ENCODE measurements around the gene NOD2. TPM values are rescaled to one million over a fixed set of nuclear protein-coding genes. Genes with fewer than 3 reads are reported as not detected.

The NOD2 gene
- total RNA-seq, 2 experiments from 2014 or later, result 20.8 to 24.1 TPM

- Mint-ChIP-seq H3K27me3 (no peaks in the 10 kb centered on the region), H3K9me3 (no peaks in the 10 kb centered on the region), H3K27ac (peak within 1 kb of the TSS; percentile 94), H3K36me3 (ENCODE audit: low read depth) (peaks cover 42% of the 10 kb centered on the region), H3K4me3 (peak within 1 kb of the TSS; percentile 94), H3K4me1 (peaks cover 39% of the 10 kb centered on the region)
- peak; percentile 100 for DNase-seq
- ChIA-PET POLR2A (interaction anchor here (0.7 to 9.4 kb wide), 21 partner anchors 9 to 717 kb away, joined by 3 to 180 read pairs (median 5); partner anchors contain the start of genes CNEP1R1 and SNX20), CTCF (interaction anchor here (0.8 to 10.3 kb wide), 13 partner anchors 22 to 717 kb away, joined by 3 to 240 read pairs (median 6); partner anchors contain the start of genes CNEP1R1 and SNX20)
Observed at GRCh38 chr16:50741781-50742575, 48.6 kb downstream of the NOD2 start, which contains the start of gene CYLD. TSS of gene CYLD (plus strand) at chr16:50742086. CDS start at chr16:50749699, 7,613 bp downstream.

DNA sequence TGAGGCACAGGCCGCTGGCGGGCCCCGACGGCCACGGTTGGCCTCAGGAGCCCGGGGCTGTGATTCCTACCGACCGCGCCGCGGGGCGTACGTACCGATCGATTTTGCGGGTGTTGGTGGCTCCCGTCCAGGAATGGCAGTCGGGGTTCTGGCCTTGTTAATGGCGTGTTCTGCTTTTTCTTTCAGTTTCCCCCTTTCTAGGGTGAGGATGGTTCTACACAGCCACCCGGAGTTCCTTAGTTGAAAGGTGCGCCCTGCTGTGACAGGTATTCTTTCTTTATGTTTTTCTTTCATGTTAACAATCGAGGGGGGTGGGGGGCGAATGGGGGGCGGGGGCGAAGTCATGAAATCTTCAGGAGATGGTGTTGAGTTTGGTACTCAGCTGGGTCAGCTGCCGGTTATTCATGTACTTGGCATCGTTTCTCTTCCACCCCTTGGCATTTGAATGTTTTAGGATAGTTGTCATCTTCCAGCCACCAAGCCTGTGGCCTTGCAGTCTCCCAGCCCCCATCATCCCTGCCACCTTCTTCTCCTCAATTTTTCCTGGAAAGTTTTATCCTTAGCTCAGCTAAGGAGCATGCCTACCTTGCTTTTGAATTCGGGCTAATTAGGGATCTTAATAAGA lies 49.3 kb downstream of the NOD2 start:
- H3K9me3 Mint-ChIP-seq, result no peaks in the 10 kb centered on the region
- DNase-seq, result peak; percentile 60
- CTCF ChIA-PET, result interaction anchor here (10.3 kb wide), 1 partner anchor 72 kb away, joined by 240 read pairs; no protein-coding TSS in a partner anchor
- peak overlapping the region; percentile 82 for H3K27ac Mint-ChIP-seq
- peaks cover 44% of the 10 kb centered on the region for H3K4me1 Mint-ChIP-seq
- POLR2A ChIA-PET, result interaction anchor here (2.4 to 9.4 kb wide), 4 partner anchors 14 to 73 kb away, joined by 8 to 180 read pairs (median 106); partner anchors contain the start of gene SNX20
- H3K4me3 Mint-ChIP-seq, result peak overlapping the region; percentile 94
- peaks cover 46% of the 10 kb centered on the region for H3K36me3 Mint-ChIP-seq (ENCODE audit: low read depth)
- no peaks in the 10 kb centered on the region for H3K27me3 Mint-ChIP-seq

DNA sequence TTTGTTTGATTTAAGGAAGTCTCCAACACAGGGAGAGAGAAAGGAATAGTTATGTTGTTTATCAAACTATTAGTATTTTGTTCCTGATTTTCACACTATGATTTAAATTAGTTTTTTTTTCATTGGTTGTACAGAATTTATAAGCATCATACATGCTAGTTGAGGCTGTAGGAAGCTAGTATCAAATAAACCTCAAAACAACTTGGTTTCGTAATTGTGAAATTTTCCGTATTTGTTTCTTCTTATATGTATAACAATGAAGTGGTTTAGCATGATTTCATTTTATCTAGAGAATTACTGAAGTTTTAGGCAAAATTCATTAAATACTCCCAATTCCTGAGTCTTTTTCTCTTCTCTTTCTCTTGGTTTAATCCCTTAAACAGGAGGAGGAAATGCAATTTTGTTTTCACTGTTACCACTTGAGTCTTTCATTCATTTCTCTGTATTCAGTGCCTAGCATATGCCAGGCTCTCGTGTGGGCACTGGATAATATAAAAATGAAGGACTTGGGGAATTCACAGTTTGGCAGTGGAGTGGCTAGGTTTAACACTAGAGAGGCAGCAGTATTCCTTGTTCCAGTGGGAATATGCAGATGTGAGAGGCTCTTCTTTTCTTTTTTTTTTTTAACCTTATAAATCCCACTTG lies 50.3 kb downstream of the NOD2 start:
- Mint-ChIP-seq H3K9me3 (no peaks in the 10 kb centered on the region), H3K27ac (peak overlapping the region; percentile 82), H3K4me1 (peaks cover 50% of the 10 kb centered on the region), H3K36me3 (ENCODE audit: low read depth) (peaks cover 52% of the 10 kb centered on the region), H3K4me3 (peak overlapping the region; percentile 94), H3K27me3 (no peaks in the 10 kb centered on the region)
- no peak for DNase-seq
- ChIA-PET CTCF (interaction anchor here (0.9 to 10.3 kb wide), 9 partner anchors 7 to 384 kb away, joined by 3 to 240 read pairs (median 6); no protein-coding TSS in a partner anchor), POLR2A (interaction anchor here (0.9 to 9.4 kb wide), 12 partner anchors 13 to 498 kb away, joined by 3 to 180 read pairs (median 7); partner anchors contain the start of gene SNX20)

DNA sequence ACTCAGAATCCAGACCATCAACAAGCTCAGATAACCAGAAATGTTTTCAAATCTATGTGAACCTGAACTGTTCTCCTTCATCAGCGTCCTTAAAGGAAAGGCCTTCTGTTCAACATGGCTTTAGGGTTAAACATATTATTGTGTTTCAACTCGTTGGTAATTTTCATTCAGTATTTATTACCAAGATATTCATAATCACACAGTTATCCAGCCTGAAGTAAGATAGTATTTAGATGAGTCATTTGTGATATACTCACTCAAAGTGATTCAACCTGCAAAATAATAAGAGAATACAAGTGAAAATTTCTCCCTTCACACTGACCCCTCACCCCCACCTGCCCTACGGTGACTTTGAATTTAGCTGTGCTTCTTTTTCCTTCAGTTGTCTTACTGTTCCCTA lies 51.5 kb downstream of the NOD2 start:
- H3K9me3 Mint-ChIP-seq, result no peaks in the 10 kb centered on the region
- no peak for DNase-seq
- peaks cover 55% of the 10 kb centered on the region for H3K4me1 Mint-ChIP-seq
- ChIA-PET POLR2A (interaction anchor here (0.7 to 9.4 kb wide), 18 partner anchors 10 to 625 kb away, joined by 3 to 180 read pairs (median 5); partner anchors contain the start of genes NKD1 and SNX20), CTCF (interaction anchor here (0.9 to 10.3 kb wide), 14 partner anchors 9 to 720 kb away, joined by 3 to 240 read pairs (median 4); partner anchors contain the start of genes BRD7 and CNEP1R1)
- no peaks in the 10 kb centered on the region for H3K27me3 Mint-ChIP-seq
- H3K36me3 Mint-ChIP-seq (ENCODE audit: low read depth), result peaks cover 55% of the 10 kb centered on the region
- H3K4me3 Mint-ChIP-seq, result peak overlapping the region; percentile 94
- H3K27ac Mint-ChIP-seq, result peak overlapping the region; percentile 82

DNA sequence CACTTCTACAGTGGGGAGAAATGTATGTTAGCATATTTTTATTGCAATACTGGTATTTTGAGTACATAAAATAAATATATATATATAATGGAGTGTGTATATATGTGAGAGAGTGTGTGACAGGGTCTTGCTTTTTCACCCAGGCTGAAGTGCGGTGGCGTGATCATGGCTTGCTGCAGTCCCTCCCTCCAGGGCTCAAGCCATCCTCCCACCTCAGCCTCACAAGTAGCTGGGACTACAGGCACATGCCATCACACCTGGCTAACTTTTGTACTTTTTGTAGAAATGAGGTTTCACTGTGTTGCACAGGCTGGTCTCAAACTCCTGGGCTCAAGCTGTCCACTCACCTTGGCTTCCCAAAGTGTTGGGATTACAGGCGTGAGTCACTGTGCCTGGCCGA lies 52.5 kb downstream of the NOD2 start:
- peaks cover 57% of the 10 kb centered on the region for H3K4me1 Mint-ChIP-seq
- H3K27me3 Mint-ChIP-seq, result no peaks in the 10 kb centered on the region
- H3K27ac Mint-ChIP-seq, result peak overlapping the region; percentile 82
- H3K36me3 Mint-ChIP-seq (ENCODE audit: low read depth), result peaks cover 66% of the 10 kb centered on the region
- ChIA-PET CTCF (interaction anchor here (0.9 to 10.3 kb wide), 14 partner anchors 11 to 721 kb away, joined by 3 to 240 read pairs (median 6); partner anchors contain the start of gene CNEP1R1), POLR2A (interaction anchor here (0.9 to 9.4 kb wide), 12 partner anchors 8 to 408 kb away, joined by 3 to 180 read pairs (median 8); partner anchors contain the start of genes NKD1 and SNX20)
- no peaks in the 10 kb centered on the region for H3K9me3 Mint-ChIP-seq
- peak overlapping the region; percentile 94 for H3K4me3 Mint-ChIP-seq
- DNase-seq, result peak; percentile 44

DNA sequence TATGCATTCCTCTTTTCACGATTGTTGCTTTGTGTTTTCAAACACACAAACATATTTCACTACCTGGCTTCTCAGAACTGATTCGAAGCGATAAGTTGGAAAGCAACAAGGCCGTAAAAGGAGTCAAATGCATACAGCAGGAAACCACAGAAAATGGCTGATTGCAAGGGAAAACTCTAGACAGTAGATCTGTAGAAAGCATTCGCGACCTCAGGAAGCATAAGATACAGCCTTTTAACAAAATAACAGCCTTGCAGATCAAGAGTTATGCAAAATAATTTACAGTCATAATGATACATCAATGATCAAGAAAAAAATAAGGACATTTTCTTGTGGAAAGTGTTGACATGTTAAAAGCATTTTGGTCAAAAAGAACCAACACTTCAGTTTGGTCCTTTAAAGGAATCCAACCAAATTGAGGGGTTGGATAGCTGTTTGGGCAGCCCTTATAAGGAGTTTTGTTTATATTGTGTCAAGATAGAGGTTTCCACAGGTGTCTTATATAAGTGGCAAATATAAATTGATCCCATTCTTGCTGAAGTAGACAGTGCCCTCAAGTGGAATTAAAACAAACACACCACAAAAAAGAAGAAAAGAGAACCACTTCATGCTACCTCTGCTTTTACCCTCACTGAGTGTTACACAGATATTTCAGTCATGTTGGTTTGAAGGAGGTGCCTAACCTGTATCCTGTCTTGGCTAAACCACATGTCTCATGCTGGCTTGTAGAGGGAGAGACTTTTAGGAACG lies 54.0 kb downstream of the NOD2 start:
- CTCF ChIA-PET, result interaction anchor here (0.6 to 10.3 kb wide), 24 partner anchors 10 to 722 kb away, joined by 3 to 240 read pairs (median 4); partner anchors contain the start of genes BRD7, CNEP1R1, HEATR3 and SNX20
- no peaks in the 10 kb centered on the region for H3K9me3 Mint-ChIP-seq
- H3K4me1 Mint-ChIP-seq, result peaks cover 60% of the 10 kb centered on the region
- POLR2A ChIA-PET, result interaction anchor here (0.6 to 9.4 kb wide), 18 partner anchors 9 to 536 kb away, joined by 3 to 180 read pairs (median 6); partner anchors contain the start of genes NKD1 and SNX20
- H3K36me3 Mint-ChIP-seq (ENCODE audit: low read depth), result peaks cover 75% of the 10 kb centered on the region
- H3K27me3 Mint-ChIP-seq, result no peaks in the 10 kb centered on the region
- peak overlapping the region; percentile 75 for H3K4me3 Mint-ChIP-seq
- peak; percentile 35 for DNase-seq
- H3K27ac Mint-ChIP-seq, result peak overlapping the region; percentile 97

GRCh38 chr16:50751528-50751927 lies 58.1 kb downstream of the NOD2 start:
- ChIA-PET POLR2A (interaction anchor here (0.7 to 2.0 kb wide), 3 partner anchors 10 to 384 kb away, joined by 3 to 7 read pairs (median 5); partner anchors contain the start of genes CYLD and SNX20), CTCF (interaction anchor here (0.7 to 10.3 kb wide), 5 partner anchors 13 to 727 kb away, joined by 3 to 240 read pairs (median 4); partner anchors contain the start of gene CNEP1R1)
- Mint-ChIP-seq H3K27me3 (no peaks in the 10 kb centered on the region), H3K27ac (peak overlapping the region; percentile 23), H3K4me1 (peaks cover 72% of the 10 kb centered on the region), H3K36me3 (ENCODE audit: low read depth) (peaks cover 74% of the 10 kb centered on the region), H3K4me3 (peak overlapping the region; percentile 28), H3K9me3 (no peaks in the 10 kb centered on the region)
- no peak for DNase-seq

DNA sequence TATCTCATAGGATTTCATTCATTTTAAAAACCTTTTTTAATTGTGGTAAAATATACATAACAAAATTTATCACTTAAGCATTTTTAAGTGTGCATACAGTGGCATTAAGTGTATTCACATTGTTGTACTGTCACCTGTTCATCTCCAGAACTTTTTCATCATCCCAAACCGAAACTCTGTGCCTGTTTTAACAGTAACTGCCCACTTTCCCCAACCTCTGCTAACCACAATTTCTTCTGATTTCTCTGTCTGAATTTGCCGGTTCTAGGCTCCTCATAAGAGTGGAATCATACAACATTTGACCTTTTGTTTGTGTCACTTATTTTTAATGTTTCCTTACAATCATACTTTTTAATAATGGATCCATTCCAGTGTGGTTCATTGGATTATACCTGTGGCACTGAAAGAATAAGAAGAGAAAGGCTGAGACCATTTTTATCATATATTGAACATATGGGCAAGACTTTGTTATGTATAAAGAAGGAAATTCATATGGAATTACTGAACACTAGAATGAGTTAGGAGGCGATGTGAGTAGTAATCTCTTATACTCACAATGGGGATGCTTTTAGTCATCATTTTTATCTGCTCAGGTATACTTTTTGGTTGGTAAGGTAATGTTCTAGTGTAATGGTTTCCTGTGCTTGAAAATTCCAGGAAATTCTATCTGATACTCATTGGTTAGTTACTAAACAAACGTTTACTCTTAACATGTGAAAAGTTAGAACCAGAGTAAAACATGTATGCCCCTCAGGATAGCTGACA lies 59.2 kb downstream of the NOD2 start:
- Mint-ChIP-seq H3K4me1 (peaks cover 74% of the 10 kb centered on the region), H3K9me3 (no peaks in the 10 kb centered on the region), H3K4me3 (peak overlapping the region; percentile 12), H3K36me3 (ENCODE audit: low read depth) (peaks cover 77% of the 10 kb centered on the region), H3K27me3 (no peaks in the 10 kb centered on the region), H3K27ac (peak overlapping the region; percentile 36)
- ChIA-PET CTCF (interaction anchor here (1.9 to 10.3 kb wide), 3 partner anchors 54 to 82 kb away, joined by 6 to 240 read pairs (median 55); no protein-coding TSS in a partner anchor), POLR2A (interaction anchor here (0.8 to 1.6 kb wide), 3 partner anchors 71 to 86 kb away, joined by 3 to 5 read pairs (median 3); partner anchors contain the start of gene SNX20)
- no peak for DNase-seq

GRCh38 chr16:50756473-50756872 lies 63.1 kb downstream of the NOD2 start:
- peaks cover 68% of the 10 kb centered on the region for H3K4me1 Mint-ChIP-seq
- DNase-seq, result no peak
- ChIA-PET CTCF (interaction anchor here (1.0 to 4.4 kb wide), 4 partner anchors 10 to 90 kb away, joined by 3 to 28 read pairs (median 10); no protein-coding TSS in a partner anchor), POLR2A (interaction anchor here (0.7 to 2.1 kb wide), 5 partner anchors 10 to 387 kb away, joined by 3 to 9 read pairs (median 4); partner anchors contain the start of gene SNX20)
- H3K36me3 Mint-ChIP-seq (ENCODE audit: low read depth), result peaks cover 77% of the 10 kb centered on the region
- no peak overlapping the region for H3K4me3 Mint-ChIP-seq
- H3K27me3 Mint-ChIP-seq, result no peaks in the 10 kb centered on the region
- H3K27ac Mint-ChIP-seq, result no peak overlapping the region
- no peaks in the 10 kb centered on the region for H3K9me3 Mint-ChIP-seq

DNA sequence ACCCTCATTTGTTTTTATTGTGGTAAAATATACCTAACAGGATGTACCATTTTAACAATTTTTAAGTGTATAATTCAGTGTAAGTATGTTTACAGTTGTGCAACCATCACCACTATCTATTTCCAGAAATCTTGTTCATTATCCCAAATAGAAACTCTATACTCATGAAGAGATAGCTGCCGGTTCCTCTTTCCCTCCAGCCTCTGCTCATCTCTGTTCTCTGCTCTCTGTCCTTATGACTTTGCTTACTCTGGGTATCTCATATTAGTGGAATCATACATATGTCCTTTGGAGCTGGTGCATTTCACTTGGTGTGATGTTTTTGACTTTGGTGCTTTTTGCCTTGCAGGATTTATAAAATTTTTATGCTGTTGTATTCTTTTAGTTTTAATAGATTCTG lies 67.9 kb downstream of the NOD2 start:
- ChIA-PET POLR2A (no interaction called here), CTCF (interaction anchor here (0.8 to 1.2 kb wide), 2 partner anchors 84 to 95 kb away, joined by 3 to 4 read pairs; no protein-coding TSS in a partner anchor)
- H3K4me3 Mint-ChIP-seq, result no peak overlapping the region
- H3K36me3 Mint-ChIP-seq (ENCODE audit: low read depth), result peaks cover 79% of the 10 kb centered on the region
- peaks cover 79% of the 10 kb centered on the region for H3K4me1 Mint-ChIP-seq
- peaks cover 2% of the 10 kb centered on the region for H3K9me3 Mint-ChIP-seq
- H3K27me3 Mint-ChIP-seq, result no peaks in the 10 kb centered on the region
- DNase-seq, result no peak
- no peak overlapping the region for H3K27ac Mint-ChIP-seq

All from activated CD4-positive, alpha-beta memory T cell treated with anti-CD3 and anti-CD28 coated beads, Interleukin-2, amount 10 ng/mL, durations not matched to agents 7 days and 5 days (primary cell).